Ovary (tissue), 9 donors: Measurements from ENCODE around the gene ANK3. TPM values are rescaled to one million over a fixed set of nuclear protein-coding genes. Genes with fewer than 3 reads are reported as not detected.

Source experiments
- DNase-seq, 5 donors: peaks; one replicate each; pipeline ENCODE4 v3.0.0-alpha.2; 2019 to 2020
- H3K27ac ChIP-seq, 2 donors: fragments of 200-600 bp; one replicate each; pipeline versions ENCODE4 v1.5.1 to v1.8.0; 2019 to 2022
- H3K27me3 ChIP-seq: fragments of 200-600 bp; one replicate; pipeline ENCODE4 v1.8.0; 2022
- H3K36me3 ChIP-seq: fragments of 200-600 bp; sonication (generic); one replicate; pipeline ENCODE4 v1.5.1; 2019
- H3K4me1 ChIP-seq: one replicate; pipeline ENCODE4 v1.8.1; 2013; ENCODE audit warnings: mild to moderate bottlenecking, moderate library complexity; ENCODE audit not compliant: insufficient read depth
- H3K4me3 ChIP-seq: fragments of 200-600 bp; sonication (generic); one replicate; pipeline ENCODE4 v1.5.1; 2017
- H3K9me3 ChIP-seq, 2 donors: fragments of 200-600 bp in 1 of 2; sonication (generic) in 1 of 2; one replicate each; pipeline versions ENCODE4 v1.5.1 to v1.8.1; 2013 to 2019; ENCODE audit warnings: mild to moderate bottlenecking in 1 of 2, moderate library complexity in 1 of 2
- CTCF ChIP-seq, 3 donors: fragments of 450-650 bp in 2 of 3; fragments of 200-600 bp in 1 of 3; IDR thresholded peaks; one replicate each; pipeline versions ENCODE4 v1.5.1 to v1.8.0; 2016 to 2022; ENCODE audit warnings: antibody characterized with exemption in 3 of 3, mild to moderate bottlenecking in 1 of 3
- EP300 ChIP-seq: sonication (generic); formaldehyde crosslinking; IDR thresholded peaks from one replicate; pipeline ENCODE4 v1.6.1; 2017; ENCODE audit warnings: antibody characterized with exemption
- POLR2A ChIP-seq: fragments of 450-650 bp; IDR thresholded peaks from one replicate; pipeline ENCODE4 v1.6.1; 2017; ENCODE audit warnings: antibody characterized with exemption, mild to moderate bottlenecking, moderate library complexity
- WGBS, 3 donors: extraction: QIAGEN DNeasy Blood & Tissue Kit in 1 of 3; methylation state at CpG; one replicate each; pipeline versions ENCODE4 v1.1.5 to v1.1.7; 2013 to 2017; 5-methylcytosine and 5-hydroxymethylcytosine counted together
- intact Hi-C, 4 donors: fragments of 100-400 bp; cut with DNase I; formaldehyde crosslinking; loops; one replicate each; pipeline versions ENCODE4 v1.11.0 to v1.15.1; 2022 to 2023
- polyA plus RNA-seq, 2 donors: library from polyadenylated mRNA; stranded (reverse); fragments of 200-250 nt in 1 of 2; fragments of 350-450 nt in 1 of 2; fragmentation: Illumina TruSeq in 1 of 2; extraction: RNeasy Lipid Tissue Mini Kit (QIAGEN cat#74804) in 1 of 2; gene quantifications; one replicate each; pipeline ENCODE4 v1.2.3, GENCODE V29; 2013 to 2014
- total RNA-seq, 7 donors: library from RNA; depleted of rRNA in 2 of 7; stranded (reverse); fragments of >200 nt in 2 of 7; fragmentation: NEBNext Ultra II Directional in 3 of 7; extraction: Animal tissue kit (Norgen Biotek cat#: 25700) in 3 of 7; gene quantifications; one replicate each; pipeline versions ENCODE4 v1.1.0 to v1.2.4, GENCODE V29; 2016 to 2023
- donor health status: DM: no; HTN: no; CAD: no; lungs with moderate emphysema.
- donor health status: DM: no; HTN: no; CAD: no.
- donor health status: Bipolar disorder and iron deficiency.
- donor health status: DM: yes; HTN: yes; CAD: no.
- donor health status: DM: no; HTN: no; CAD: no.
- donor health status: DM: yes; HTN: yes; CAD: no.

Gene ANK3
- total and polyA plus RNA-seq, 9 donors: 11.4 to 74.1 (median 28.3) TPM

- TF ChIP-seq POLR2A (no peak), CTCF (IDR thresholded peaks at IDR 0.05) (no peak), EP300 (no peak)
- no peak overlapping the region for H3K27ac ChIP-seq
- WGBS, 3 donors: 85 to 93% (median 90%) methylated on average over 3 of the region's 3 CpGs
Observed at GRCh38 chr10:60147576-60148265, 242.0 kb downstream of the ANK3 start.

GRCh38 chr10:60147025-60147424 is 242.7 kb downstream of the ANK3 start:
- intact Hi-C loops: no loop called here
- H3K27me3 ChIP-seq: no peaks in the 10 kb centered on the region
- H3K4me1 ChIP-seq: no peaks in the 10 kb centered on the region
- H3K9me3 ChIP-seq: no peaks in the 10 kb centered on the region
- no peak overlapping the region for H3K27ac ChIP-seq
- 64 to 75% (median 65%) methylated on average over 4 of the region's 4 CpGs for WGBS, 3 donors
- no peak for TF ChIP-seq POLR2A
- H3K4me3 ChIP-seq: no peak overlapping the region
- no peak for DNase-seq
- H3K36me3 ChIP-seq: no peaks in the 10 kb centered on the region

More at GRCh38 chr10:60147576-60148265, 242.0 kb downstream of the ANK3 start:
- no peaks in the 10 kb centered on the region for H3K36me3 ChIP-seq
- no peak for DNase-seq
- H3K27me3 ChIP-seq: no peaks in the 10 kb centered on the region
- H3K9me3 ChIP-seq: no peaks in the 10 kb centered on the region
- intact Hi-C loops: no loop called here
- H3K4me3 ChIP-seq: no peak overlapping the region
- H3K4me1 ChIP-seq: no peaks in the 10 kb centered on the region

GRCh38 chr10:60144099-60144498 is 245.6 kb downstream of the ANK3 start:
- TF ChIP-seq CTCF (IDR thresholded peaks at IDR 0.05): no peak
- no peak for TF ChIP-seq EP300
- TF ChIP-seq POLR2A: no peak
- H3K36me3 ChIP-seq: no peaks in the 10 kb centered on the region
- H3K27ac ChIP-seq: no peak overlapping the region
- H3K9me3 ChIP-seq: no peaks in the 10 kb centered on the region
- DNase-seq: no peak
- WGBS, 3 donors: 94 to 96% (median 95%) methylated on average over 3 of the region's 3 CpGs
- no peaks in the 10 kb centered on the region for H3K4me1 ChIP-seq
- intact Hi-C loops: no loop called here
- H3K4me3 ChIP-seq: no peak overlapping the region
- H3K27me3 ChIP-seq: no peaks in the 10 kb centered on the region

- 77 to 100% (median 89%) methylated on average over 1 of the region's 1 CpG for WGBS, 3 donors
- no peak for TF ChIP-seq CTCF (IDR thresholded peaks at IDR 0.05)
- no peak for TF ChIP-seq POLR2A
- TF ChIP-seq EP300: no peak
- intact Hi-C loops: no loop called here
- H3K27me3 ChIP-seq: no peaks in the 10 kb centered on the region
- H3K36me3 ChIP-seq: no peaks in the 10 kb centered on the region
- no peak overlapping the region for H3K27ac ChIP-seq
- no peak overlapping the region for H3K4me3 ChIP-seq
- no peaks in the 10 kb centered on the region for H3K4me1 ChIP-seq
- DNase-seq: no peak
- H3K9me3 ChIP-seq: no peaks in the 10 kb centered on the region
Observed at GRCh38 chr10:60142736-60143135, 246.9 kb downstream of the ANK3 start.

DNA sequence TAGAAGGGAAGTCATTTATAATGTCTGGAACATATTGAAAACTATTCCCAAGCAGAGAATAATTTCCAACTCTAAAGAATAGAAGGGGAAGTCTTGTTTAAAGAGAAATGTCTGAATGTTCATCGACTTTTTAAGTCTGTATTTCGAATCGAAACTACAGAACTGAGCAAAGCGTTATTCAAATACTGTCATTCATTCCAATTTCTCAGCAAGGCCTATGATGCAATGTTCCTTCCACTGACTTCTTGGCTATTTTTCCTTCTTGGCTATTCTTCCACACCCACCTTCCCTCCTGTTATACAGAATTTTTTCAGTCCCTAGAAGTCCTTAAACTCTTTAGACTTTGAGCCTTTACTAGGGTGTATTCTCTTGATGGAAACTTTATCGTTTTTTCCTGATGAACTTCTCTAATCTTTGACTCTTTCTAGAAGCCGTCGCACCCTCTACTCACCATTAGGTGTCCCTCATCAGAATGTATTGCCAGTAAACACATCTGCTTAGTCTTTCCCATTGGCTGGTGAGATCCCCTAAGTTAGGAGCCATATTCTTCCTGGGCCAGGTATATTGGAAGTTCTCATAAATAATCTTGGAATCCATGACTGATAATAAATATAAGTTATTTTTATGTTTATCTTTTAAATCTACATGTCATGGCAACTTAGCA is 247.6 kb downstream of the ANK3 start:
- H3K27me3 ChIP-seq: no peaks in the 10 kb centered on the region
- no peak for TF ChIP-seq EP300
- no peak for TF ChIP-seq POLR2A
- no peak for TF ChIP-seq CTCF (IDR thresholded peaks at IDR 0.05)
- no peaks in the 10 kb centered on the region for H3K4me1 ChIP-seq
- no peak for DNase-seq
- H3K36me3 ChIP-seq: no peaks in the 10 kb centered on the region
- H3K4me3 ChIP-seq: no peak overlapping the region
- H3K9me3 ChIP-seq: no peaks in the 10 kb centered on the region
- 95 to 96% (median 95%) methylated on average over 7 of the region's 7 CpGs for WGBS, 3 donors
- intact Hi-C loops: no loop called here
- no peak overlapping the region for H3K27ac ChIP-seq
